ENCODE measurements around the gene INPP4B.

DNA sequence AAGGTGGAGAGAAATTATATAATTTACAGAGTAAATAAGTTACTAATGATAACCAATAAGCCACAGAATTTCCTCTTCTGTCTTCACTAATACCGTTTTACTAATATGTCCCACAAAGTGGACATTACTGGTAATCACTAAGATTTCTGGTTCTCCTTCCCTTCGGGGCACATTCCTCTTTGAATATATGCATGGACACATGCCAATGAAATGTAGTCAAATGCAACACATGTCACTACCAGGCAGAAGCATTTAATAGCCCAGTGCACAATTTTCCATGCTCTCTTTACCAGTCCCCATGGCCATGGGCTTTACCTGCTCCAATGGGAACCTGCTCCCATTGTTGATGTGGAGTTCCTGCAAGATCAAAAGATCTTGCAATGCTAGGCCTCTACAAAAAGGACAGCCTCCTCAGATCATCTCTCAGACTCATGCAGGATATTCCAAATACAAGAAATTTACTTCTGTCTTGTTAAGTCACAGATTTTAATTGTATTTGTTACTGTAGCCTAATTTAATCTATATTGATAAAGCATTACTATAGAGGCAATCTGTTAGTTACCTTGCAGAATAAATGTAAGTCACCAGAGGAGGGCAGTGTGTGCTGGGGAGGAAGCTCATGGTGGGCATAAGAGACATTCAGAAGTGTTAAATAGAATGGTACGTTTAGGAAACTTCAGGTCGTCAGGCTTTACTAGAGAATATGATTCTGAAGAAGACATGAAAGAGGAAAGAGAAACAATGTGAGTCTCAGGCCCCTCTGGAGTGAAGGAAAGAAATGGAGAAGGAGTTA lies 37.1 kb upstream of the INPP4B start:
- TF ChIP-seq CTCF (IDR thresholded peaks at IDR 0.05) (peak in 3 of 4 experiments; percentile 9 to 21 (median 15)), POLR2A (IDR thresholded peaks at IDR 0.05) (no peak)

Measured in uterus (tissue), 2 donors.